SK-N-SH treated with all-trans-retinoic acid at 6 μM for 48 hours (cell line): ENCODE results near the gene ITCH.

ENCODE experiments used
- ARNTL ChIP-seq: fragments of 450-650 bp; formaldehyde crosslinking; IDR thresholded peaks from 2 replicates; pipeline ENCODE4 v1.5.0; 2020; ENCODE audit warnings: low read depth, mild to moderate bottlenecking, moderate library complexity, borderline replicate concordance
- CSRNP3 ChIP-seq: fragments of 250-450 bp; sonication (Bioruptor Pico); IDR thresholded peaks from 2 replicates; pipeline ENCODE4 v1.5.1; 2021; ENCODE audit warnings: mild to moderate bottlenecking, moderate library complexity
- GLIS3 ChIP-seq: fragments of 250-450 bp; sonication (Bioruptor Pico); IDR thresholded peaks from 2 replicates; pipeline ENCODE4 v1.5.0; 2020; ENCODE audit warnings: mild to moderate bottlenecking, moderate library complexity
- PATZ1 ChIP-seq: fragments of 250-450 bp; sonication (Bioruptor Pico); IDR thresholded peaks from 2 replicates; pipeline ENCODE4 v1.8.0; 2020; ENCODE audit warnings: mild to moderate bottlenecking, moderate library complexity, borderline replicate concordance
- SNAI2 ChIP-seq: fragments of 250-450 bp; sonication (Bioruptor Pico); IDR thresholded peaks from 2 replicates; pipeline ENCODE4 v1.5.0; 2020; ENCODE audit warnings: mild to moderate bottlenecking, moderate library complexity
- TOX ChIP-seq: fragments of 250-450 bp; sonication (Bioruptor Pico); IDR thresholded peaks from 2 replicates; pipeline ENCODE4 v1.8.0; 2021; ENCODE audit warnings: mild to moderate bottlenecking, moderate library complexity, borderline replicate concordance
- ZFP30 ChIP-seq: fragments of 450-650 bp; formaldehyde crosslinking; IDR thresholded peaks from 2 replicates; pipeline ENCODE4 v1.5.0; 2022; ENCODE audit warnings: mild to moderate bottlenecking, moderate library complexity
- ZNF70 ChIP-seq: fragments of 450-650 bp; formaldehyde crosslinking; IDR thresholded peaks from 2 replicates; pipeline ENCODE4 v1.5.0; 2020; ENCODE audit warnings: mild to moderate bottlenecking, moderate library complexity
- ZNF8 ChIP-seq: fragments of 450-650 bp; formaldehyde crosslinking; IDR thresholded peaks from 2 replicates; pipeline ENCODE4 v1.5.0; 2020; ENCODE audit warnings: mild to moderate bottlenecking, moderate library complexity
- TF ChIP-seq, protein P1 (sequence below): fragments of 250-450 bp; sonication (Bioruptor Pico); IDR thresholded peaks from 2 replicates; pipeline ENCODE4 v1.5.0; 2020; ENCODE audit warnings: mild to moderate bottlenecking, moderate library complexity

DNA sequence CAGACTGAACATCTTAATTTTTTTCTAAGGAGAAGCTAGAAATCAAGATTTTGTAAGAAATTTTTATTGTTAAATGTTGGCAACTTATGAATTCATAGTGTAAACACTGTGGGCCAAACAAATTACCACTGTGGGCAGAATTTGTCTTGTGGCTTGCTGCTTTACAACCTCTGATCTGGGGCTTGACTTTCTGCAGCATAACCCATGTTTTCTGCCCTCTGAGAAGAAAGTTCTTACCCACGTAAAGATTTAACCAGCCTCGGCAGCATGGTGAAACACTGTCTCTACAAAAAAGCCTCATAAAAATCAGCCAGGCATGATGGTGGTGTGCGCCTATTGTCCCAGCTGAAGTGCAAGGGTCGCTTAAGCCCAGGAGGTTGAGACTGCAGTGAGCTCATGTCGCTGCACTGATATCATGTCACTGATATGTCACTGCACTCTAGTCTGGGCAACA lies 12.9 kb downstream of the ITCH start:
- no peak for TF ChIP-seq CSRNP3
- no peak for TF ChIP-seq ZNF70
- no peak for TF ChIP-seq GLIS3 (CRISPR knock-in tag)
- no peak for TF ChIP-seq ARNTL (CRISPR knock-in tag)
- no peak for TF ChIP-seq ZFP30 (CRISPR knock-in tag)
- no peak for TF ChIP-seq PATZ1
- TF ChIP-seq ZNF8 (CRISPR knock-in tag) = no peak
- TF ChIP-seq, protein P1, sequence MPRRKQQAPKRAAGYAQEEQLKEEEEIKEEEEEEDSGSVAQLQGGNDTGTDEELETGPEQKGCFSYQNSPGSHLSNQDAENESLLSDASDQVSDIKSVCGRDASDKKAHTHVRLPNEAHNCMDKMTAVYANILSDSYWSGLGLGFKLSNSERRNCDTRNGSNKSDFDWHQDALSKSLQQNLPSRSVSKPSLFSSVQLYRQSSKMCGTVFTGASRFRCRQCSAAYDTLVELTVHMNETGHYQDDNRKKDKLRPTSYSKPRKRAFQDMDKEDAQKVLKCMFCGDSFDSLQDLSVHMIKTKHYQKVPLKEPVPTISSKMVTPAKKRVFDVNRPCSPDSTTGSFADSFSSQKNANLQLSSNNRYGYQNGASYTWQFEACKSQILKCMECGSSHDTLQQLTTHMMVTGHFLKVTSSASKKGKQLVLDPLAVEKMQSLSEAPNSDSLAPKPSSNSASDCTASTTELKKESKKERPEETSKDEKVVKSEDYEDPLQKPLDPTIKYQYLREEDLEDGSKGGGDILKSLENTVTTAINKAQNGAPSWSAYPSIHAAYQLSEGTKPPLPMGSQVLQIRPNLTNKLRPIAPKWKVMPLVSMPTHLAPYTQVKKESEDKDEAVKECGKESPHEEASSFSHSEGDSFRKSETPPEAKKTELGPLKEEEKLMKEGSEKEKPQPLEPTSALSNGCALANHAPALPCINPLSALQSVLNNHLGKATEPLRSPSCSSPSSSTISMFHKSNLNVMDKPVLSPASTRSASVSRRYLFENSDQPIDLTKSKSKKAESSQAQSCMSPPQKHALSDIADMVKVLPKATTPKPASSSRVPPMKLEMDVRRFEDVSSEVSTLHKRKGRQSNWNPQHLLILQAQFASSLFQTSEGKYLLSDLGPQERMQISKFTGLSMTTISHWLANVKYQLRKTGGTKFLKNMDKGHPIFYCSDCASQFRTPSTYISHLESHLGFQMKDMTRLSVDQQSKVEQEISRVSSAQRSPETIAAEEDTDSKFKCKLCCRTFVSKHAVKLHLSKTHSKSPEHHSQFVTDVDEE (CRISPR knock-in tag) = no peak
- no peak for TF ChIP-seq SNAI2
- TF ChIP-seq TOX (CRISPR knock-in tag) = no peak
